ENCODE data around the gene TENT4B.

DNA sequence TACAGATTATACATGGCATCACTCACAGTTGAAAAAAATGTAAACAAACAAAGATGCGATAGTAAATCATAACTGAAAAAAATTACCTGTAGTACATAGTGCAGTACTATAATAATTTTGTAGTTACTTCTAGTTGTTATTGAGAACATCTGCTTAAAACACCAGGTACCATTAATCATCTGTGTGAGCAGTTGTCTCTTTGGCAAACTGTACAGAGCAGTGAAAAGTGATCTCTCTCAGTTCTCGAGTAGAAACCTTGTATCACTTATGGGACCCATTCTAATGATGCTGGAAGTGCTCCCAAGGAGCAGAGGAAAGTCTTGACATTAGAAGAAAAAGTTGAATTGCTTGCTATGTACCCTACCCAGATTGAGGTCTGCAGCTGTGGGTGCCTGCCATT lies 8.9 kb upstream of the TENT4B start:
- TF ChIP-seq, protein P1, sequence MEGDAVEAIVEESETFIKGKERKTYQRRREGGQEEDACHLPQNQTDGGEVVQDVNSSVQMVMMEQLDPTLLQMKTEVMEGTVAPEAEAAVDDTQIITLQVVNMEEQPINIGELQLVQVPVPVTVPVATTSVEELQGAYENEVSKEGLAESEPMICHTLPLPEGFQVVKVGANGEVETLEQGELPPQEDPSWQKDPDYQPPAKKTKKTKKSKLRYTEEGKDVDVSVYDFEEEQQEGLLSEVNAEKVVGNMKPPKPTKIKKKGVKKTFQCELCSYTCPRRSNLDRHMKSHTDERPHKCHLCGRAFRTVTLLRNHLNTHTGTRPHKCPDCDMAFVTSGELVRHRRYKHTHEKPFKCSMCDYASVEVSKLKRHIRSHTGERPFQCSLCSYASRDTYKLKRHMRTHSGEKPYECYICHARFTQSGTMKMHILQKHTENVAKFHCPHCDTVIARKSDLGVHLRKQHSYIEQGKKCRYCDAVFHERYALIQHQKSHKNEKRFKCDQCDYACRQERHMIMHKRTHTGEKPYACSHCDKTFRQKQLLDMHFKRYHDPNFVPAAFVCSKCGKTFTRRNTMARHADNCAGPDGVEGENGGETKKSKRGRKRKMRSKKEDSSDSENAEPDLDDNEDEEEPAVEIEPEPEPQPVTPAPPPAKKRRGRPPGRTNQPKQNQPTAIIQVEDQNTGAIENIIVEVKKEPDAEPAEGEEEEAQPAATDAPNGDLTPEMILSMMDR (IDR thresholded peaks at IDR 0.05) = no peak
- TF ChIP-seq, protein P2, sequence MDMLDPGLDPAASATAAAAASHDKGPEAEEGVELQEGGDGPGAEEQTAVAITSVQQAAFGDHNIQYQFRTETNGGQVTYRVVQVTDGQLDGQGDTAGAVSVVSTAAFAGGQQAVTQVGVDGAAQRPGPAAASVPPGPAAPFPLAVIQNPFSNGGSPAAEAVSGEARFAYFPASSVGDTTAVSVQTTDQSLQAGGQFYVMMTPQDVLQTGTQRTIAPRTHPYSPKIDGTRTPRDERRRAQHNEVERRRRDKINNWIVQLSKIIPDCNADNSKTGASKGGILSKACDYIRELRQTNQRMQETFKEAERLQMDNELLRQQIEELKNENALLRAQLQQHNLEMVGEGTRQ (IDR thresholded peaks at IDR 0.05) = no peak
- TF ChIP-seq HDAC2 (IDR thresholded peaks at IDR 0.05) (no peak), MYC (IDR thresholded peaks at IDR 0.05; ENCODE audit: borderline replicate concordance, low read length) (no peak), MAFK (IDR thresholded peaks at IDR 0.05; ENCODE audit: partially characterized antibody) (no peak), RNF2 (IDR thresholded peaks at IDR 0.05; ENCODE audit: borderline replicate concordance, low read depth) (no peak), RARB (CRISPR knock-in tag; IDR thresholded peaks at IDR 0.05) (no peak), ZNF302 (CRISPR knock-in tag; IDR thresholded peaks at IDR 0.05) (no peak), CHD4 (IDR thresholded peaks at IDR 0.05; ENCODE audit: borderline replicate concordance) (no peak), NFE2L2 (conservative IDR thresholded peaks at IDR 0.05; ENCODE audit: low read length) (no peak), EP300 (IDR thresholded peaks at IDR 0.05) (no peak)
- TF ChIP-seq, protein P3, sequence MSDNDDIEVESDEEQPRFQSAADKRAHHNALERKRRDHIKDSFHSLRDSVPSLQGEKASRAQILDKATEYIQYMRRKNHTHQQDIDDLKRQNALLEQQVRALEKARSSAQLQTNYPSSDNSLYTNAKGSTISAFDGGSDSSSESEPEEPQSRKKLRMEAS (IDR thresholded peaks at IDR 0.05) = no peak

Measured in A549 (cell line).